Ecto neural progenitor cell (in vitro differentiated cells): Measurements from ENCODE around the gene DGKE.

Source experiments
- DNase-seq: peaks from one replicate; pipeline ENCODE4 v3.0.0-alpha.2; 2018; ENCODE audit warnings: low spot score

The DGKE gene

GRCh38 chr17:56890906-56891674, 57.1 kb downstream of the DGKE start:
- DNase-seq = no peak

DNA sequence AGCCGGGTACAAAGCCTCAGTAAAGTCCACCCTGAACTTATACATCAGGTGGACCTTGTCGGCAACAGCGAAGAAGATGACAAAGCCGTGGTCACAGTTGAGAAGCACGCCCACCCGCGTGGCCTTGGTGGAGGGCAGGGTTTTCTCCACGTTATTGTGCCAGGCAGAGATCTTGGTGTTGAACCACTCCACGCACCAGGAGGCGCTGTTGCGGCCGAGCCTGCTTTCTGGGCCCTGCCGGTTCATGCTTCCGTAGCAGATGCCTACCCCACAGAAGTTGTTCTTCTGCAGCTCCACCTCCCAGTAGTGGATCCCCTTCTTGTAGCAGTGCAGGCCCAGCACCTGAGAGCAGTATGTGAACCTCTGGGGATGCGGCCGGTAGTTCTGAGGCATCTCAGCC, 57.8 kb downstream of the DGKE start:
- no peak for DNase-seq

GRCh38 chr17:56892333-56892732, 58.4 kb downstream of the DGKE start:
- no peak for DNase-seq

DNA sequence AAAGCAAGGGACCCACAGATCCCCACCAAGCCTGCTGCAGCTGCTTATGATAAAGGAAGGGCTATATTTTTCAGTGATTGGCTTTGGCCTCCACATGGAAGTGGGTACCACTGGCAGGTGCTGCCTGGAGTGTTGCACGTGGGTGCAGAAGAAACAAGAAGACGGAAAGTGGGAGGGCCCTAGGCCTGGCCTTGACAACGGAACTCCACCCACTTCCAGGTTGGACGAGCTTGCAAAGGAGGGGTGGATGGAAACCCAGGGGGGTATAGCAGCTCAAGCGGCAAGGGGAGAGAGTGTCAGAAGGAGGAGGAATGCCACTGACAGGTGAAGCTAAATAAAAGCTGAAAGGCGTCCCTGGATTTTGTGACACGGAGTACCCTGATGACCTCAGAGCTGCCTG, 59.6 kb downstream of the DGKE start:
- no peak for DNase-seq

GRCh38 chr17:56894859-56895455, 61.0 kb downstream of the DGKE start:
- no peak for DNase-seq

DNA sequence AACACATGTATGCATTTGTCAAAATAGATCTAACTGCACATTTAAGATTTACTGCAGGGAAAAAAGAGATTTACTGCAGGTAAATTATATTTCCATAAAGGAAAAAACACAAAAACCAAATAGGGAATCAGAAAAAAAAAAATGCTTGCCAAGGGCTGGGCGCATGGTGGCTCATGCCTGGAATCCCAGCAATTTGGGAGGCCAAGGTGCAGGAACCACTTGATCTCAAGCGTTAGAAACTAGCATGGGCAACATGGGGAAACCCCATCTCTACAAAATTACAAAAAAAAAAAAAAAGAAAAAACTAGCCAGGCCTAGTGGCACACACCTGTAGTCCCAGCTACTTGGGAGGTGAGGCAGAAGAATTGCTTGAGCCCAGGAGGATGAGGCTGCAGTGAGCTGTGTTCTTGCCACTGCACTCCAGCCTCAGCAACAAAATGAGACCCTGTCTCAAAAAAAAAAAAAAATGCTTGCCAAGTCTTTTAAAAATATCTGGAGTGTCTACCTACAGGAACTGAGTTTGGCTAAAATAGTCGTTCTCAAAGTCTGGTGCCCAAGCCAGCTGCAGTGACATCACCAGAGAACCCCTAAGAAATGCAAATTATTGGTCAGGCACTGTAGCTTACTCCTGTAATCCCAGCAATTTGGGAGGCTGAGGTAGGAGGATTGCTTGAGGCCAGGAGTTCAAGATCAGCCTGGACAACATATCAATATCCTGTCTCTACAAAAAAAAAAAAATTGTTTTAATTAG, 62.4 kb downstream of the DGKE start:
- DNase-seq = no peak

- DNase-seq = no peak
Measured at GRCh38 chr17:56896968-56897359, 63.0 kb downstream of the DGKE start.

DNA sequence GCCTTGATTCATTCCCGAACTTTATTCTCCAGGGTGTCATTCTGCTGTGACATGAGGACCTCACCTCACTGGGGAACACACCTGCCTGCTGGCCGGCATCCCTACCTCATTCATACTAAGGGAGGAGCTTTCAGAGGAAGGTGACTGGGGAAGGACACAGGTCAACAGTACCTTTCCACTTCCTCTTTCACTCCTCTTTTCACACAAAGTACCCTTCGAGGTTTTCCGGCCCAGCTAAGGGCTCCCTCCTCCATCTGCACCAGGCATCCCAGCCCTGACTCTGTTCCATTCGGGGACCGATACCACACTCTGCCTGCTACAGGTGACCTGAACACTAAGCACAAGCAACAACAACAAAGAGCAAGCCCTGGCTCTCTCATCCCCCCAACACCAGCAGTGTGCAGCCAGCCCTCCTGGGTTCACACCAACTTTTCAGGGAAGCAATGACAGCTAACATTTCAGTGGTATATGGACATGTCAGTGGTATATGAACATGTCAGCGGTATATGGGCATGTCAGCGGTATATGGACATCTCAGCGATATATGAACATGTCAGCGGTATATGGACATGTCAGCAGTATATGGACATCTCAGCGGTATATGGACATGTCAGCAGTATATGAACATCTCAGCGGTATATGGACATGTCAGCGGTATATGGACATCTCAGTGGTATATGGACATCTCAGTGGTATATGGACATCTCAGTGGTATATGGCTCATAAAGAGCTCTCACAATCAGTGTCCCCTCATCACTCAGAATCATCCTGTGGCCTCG, 63.9 kb downstream of the DGKE start:
- DNase-seq = no peak

DNA sequence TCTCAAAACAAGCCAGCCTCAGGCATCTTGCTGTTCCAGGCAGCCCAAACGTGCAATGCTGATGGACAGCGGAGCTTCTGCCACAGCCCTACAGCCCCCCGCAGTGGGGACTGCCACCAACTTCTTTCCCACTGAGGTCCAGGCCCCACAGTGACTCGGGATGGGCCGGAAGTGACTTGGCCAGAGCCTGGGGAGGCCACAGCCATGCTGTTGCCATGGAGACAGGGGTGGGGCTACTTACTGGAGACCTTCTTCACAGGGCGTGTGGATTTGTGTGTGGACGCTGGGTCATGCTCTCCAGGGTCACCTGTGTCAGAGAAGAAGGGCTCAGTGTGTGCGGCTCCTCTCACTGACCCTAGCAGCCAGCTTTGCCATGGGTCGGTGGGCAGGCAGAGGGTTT, 64.9 kb downstream of the DGKE start:
- DNase-seq = no peak

- no peak for DNase-seq
Measured at GRCh38 chr17:56899403-56899802, 65.5 kb downstream of the DGKE start.

GRCh38 chr17:56902348-56902747, 68.4 kb downstream of the DGKE start:
- no peak for DNase-seq

GRCh38 chr17:56903560-56903959, 69.6 kb downstream of the DGKE start:
- DNase-seq = no peak

- no peak for DNase-seq
Measured at GRCh38 chr17:56908001-56908542, 74.1 kb downstream of the DGKE start.

- DNase-seq = no peak
Measured at GRCh38 chr17:56909742-56910508, 76.0 kb downstream of the DGKE start.

DNA sequence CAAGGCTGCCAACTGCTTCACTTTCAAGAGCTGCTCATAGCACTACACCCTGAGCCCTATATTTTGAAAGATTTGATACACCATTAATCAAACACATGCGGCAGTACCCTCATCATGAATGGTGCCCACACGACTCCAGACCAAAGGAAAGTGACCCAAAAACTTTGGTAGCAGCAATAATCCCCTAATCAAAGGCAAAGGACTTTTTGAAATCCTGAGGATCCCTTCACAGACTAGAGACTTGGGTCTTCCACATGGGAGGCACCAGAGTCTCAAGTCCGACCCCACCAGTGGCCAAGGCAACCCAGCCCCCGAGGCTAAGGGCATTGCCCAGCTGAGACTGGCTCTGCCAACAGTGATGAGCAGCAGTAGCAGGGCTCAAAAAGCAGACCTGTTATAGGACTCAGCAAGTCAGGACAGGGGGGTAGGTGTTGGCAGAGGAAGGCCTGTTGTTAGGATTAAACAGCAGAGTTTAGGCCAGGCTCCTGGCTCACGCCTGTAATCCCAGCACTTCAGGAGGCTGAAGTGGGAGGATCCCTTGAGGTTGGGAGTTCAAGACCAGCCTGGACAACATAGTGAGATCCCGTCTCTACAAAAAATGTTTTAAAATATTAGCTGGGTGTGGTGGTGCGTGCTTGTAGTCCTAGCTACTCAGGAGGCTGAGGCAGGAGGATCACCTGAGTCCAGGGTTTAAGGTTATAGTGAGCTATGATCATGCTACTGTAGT, 76.7 kb downstream of the DGKE start:
- no peak for DNase-seq

DNA sequence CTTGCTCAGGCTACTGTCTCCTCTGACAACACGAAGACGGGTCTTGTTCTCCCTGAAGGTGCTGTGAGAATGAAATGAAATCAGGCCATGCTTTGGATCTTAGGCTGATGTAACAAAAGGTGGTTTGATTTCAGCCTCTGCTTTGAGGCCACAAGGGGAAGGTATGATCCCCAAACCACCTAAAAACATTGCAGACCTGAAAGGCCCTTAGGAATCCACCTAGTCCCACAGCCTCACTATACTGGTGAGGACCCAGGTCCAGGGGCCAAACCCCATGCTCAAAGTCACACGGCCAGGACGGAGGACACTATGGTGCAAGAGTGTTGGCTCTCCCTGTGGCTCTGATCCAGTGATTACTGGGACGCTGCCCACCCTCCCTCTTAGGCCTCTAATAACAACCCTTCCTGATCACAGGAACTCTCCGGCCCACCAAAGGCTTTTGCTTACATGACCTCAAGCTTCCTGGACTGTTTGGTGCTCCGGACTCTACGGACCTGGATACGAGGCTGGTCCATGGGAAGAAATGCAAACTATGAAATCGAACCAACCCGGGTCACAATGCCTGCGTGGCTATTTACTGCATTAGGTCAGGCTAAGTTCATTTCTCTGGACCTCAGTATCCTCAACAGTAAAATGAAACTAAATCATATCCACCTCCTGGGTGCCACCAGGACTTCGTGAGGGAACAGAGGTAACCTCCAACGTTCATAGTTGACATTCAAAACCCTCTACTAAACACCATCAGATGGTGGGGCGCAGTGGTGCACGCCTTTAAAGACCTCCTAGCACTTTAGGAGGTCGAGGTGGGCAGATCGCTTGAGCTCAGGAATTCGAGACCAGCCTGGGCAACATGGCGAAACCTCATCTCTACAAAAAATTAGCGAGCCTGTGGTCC, 78.4 kb downstream of the DGKE start:
- no peak for DNase-seq

DNA sequence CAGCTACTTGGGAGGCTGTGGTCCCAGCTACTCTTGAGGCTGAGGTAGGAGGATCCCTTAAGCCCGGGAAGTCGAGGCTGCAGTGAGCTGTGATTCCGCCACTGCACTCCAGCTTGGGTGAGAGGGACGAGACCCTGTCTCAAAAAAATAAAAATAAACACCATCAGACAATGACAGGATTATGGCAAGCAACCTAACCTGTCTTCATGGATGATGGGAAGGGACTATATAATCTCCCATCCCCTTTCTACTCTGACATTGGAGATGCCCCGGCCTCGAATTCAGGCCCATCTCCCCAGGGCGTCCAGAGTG, 79.0 kb downstream of the DGKE start:
- DNase-seq = no peak

DNA sequence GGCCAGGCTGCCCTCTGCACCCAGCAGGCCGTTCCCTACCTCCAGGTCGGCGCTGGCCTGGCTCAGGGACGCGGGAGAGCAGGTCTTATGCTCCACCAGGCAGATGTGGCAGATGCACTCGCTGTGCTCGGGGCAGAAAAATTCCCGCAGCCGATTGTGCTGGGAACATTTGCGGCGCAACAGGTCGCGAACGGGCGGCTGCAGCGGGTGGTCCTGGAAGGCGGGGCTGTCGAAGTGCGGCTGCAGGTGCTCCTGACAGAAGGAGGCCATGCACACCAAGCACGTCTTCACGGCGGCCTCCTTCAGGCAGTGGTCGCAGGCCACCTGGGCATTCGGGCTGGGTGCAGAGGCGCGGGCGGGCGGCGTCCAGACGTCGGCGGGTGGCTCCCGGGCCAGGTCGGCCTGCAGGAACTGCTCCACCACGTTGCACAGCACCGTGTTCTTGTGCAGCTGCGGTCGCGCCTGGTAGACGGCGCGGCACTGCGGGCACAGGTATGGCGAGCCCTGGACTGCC, 79.5 kb downstream of the DGKE start:
- DNase-seq = peak; percentile 77

DNA sequence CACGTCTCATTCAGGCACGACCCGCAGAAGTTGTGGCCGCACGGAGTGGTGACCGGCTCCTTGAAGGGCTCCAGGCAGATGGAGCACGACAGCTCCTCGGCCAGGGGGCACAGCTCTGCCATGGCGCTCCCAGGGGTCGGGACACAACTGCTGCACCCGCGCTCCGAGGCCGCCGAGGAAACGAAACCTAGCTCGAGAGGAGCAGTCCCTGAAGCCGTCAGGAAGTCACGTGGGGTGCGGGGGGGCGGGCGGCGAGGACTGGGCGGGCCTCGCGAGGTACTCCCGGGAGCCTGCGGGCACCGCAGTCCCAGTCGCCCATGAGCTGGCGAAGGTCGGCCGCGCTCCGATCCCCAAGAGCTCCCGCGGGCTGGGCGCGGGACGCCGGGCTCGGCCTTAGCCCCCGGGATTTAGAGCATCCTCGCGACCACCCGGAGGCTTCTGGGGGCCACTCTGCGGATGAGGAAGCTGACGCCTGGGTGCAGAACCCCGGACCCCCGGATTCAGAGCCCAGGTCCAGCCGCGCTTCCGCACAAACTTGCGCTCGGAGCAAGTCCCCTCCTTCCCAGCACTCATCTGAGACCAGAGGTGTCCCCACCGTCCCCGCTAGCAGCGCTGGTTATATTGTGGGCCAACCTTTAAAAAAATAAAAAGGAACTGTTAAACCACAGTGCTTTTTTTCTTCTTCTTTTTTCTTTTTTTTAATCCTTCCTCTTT, 80.1 kb downstream of the DGKE start, which contains the start of gene TRIM25:
TSS of gene TRIM25 (minus strand) at position 183 of the 714 bp plus-strand sequence. CDS start at position 122, 61 bp downstream.
- peak; percentile 95 for DNase-seq
